GM12875 (cell line): Measurements from ENCODE around the gene MYO5A.
"Not testable (repeated sequence)": the region's sequence is repeated elsewhere in the genome, so short reads cannot be mapped to it uniquely, and the experiment has no call there.

Experiments
- H3K4me3 ChIP-seq: one replicate; pipeline ENCODE4 v1.5.1; 2011; ENCODE audit warnings: low read depth, low read length, control low read depth
- CTCF ChIP-seq: IDR thresholded peaks from 2 replicates; pipeline ENCODE4 v1.5.1; 2011; ENCODE audit warnings: low read depth, mild to moderate bottlenecking, control low read depth, inconsistent platforms, low read length, moderate library complexity, borderline replicate concordance; ENCODE audit not compliant: insufficient read depth

Gene MYO5A

GRCh38 chr15:52480990-52481389 lies 47.7 kb downstream of the MYO5A start:
- no peak overlapping the region for H3K4me3 ChIP-seq
- no peak for TF ChIP-seq CTCF

GRCh38 chr15:52466716-52467115 lies 62.0 kb downstream of the MYO5A start:
- TF ChIP-seq CTCF = no peak
- H3K4me3 ChIP-seq = peak overlapping the region; percentile 11

GRCh38 chr15:52466134-52466701 lies 62.5 kb downstream of the MYO5A start:
- peak; percentile 58 for TF ChIP-seq CTCF
- peak overlapping the region; percentile 29 for H3K4me3 ChIP-seq

- no peak overlapping the region for H3K4me3 ChIP-seq
- no peak for TF ChIP-seq CTCF
Measured at GRCh38 chr15:52464478-52464877, 64.2 kb downstream of the MYO5A start.

- H3K4me3 ChIP-seq = no peak overlapping the region
- TF ChIP-seq CTCF = no peak
Measured at GRCh38 chr15:52464040-52464439, 64.6 kb downstream of the MYO5A start.

GRCh38 chr15:52463638-52464037 lies 65.0 kb downstream of the MYO5A start:
- no peak for TF ChIP-seq CTCF
- no peak overlapping the region for H3K4me3 ChIP-seq

GRCh38 chr15:52462806-52463360 lies 65.8 kb downstream of the MYO5A start:
- H3K4me3 ChIP-seq = no peak overlapping the region
- TF ChIP-seq CTCF = no peak

GRCh38 chr15:52459701-52460100 lies 69.0 kb downstream of the MYO5A start:
- H3K4me3 ChIP-seq = not testable (repeated sequence)

- H3K4me3 ChIP-seq = not testable (repeated sequence)
Measured at GRCh38 chr15:52459265-52459664, 69.4 kb downstream of the MYO5A start.
